Mammary epithelial cell (primary cell): ENCODE results near the gene NDST3.

Experiments
- EZH2 ChIP-seq: IDR thresholded peaks from 2 replicates; pipeline ENCODE4 v1.6.1; 2012; ENCODE audit warnings: low read length, inconsistent platforms, borderline replicate concordance
- TF ChIP-seq, protein P1 (sequence below), 2 donors: IDR thresholded peaks in 1 of 2; conservative IDR thresholded peaks in 1 of 2; 2 replicates each; pipeline ENCODE4 v1.5.1; 2011 to 2012; ENCODE audit warnings: inconsistent platforms in 2 of 2, low read length in 2 of 2, mild to moderate bottlenecking in 2 of 2, control low read depth in 1 of 2, low read depth in 1 of 2; ENCODE audit not compliant: insufficient read depth in 1 of 2; ENCODE audit errors: extremely low read depth in 1 of 2

DNA sequence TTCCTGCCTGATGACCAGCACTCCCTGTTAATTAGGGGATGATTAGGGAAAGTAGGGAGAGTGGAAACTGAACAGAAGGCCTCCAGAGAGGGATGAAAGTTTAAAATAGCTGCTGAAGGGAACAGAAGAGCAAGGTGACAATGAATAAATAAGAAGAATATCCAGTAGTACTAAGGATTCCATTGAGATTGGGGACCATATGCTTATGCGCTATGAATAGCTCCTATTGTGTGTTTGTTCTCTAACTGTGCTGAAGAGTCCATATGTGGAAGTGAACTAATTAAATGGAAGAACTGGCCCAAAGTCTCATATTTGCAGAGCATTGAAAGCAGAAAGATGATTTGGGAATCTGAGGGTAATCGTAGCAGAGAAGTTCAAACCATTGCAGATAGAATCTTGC is 181.5 kb downstream of the NDST3 start:
- no peak for TF ChIP-seq EZH2
- TF ChIP-seq, protein P1, sequence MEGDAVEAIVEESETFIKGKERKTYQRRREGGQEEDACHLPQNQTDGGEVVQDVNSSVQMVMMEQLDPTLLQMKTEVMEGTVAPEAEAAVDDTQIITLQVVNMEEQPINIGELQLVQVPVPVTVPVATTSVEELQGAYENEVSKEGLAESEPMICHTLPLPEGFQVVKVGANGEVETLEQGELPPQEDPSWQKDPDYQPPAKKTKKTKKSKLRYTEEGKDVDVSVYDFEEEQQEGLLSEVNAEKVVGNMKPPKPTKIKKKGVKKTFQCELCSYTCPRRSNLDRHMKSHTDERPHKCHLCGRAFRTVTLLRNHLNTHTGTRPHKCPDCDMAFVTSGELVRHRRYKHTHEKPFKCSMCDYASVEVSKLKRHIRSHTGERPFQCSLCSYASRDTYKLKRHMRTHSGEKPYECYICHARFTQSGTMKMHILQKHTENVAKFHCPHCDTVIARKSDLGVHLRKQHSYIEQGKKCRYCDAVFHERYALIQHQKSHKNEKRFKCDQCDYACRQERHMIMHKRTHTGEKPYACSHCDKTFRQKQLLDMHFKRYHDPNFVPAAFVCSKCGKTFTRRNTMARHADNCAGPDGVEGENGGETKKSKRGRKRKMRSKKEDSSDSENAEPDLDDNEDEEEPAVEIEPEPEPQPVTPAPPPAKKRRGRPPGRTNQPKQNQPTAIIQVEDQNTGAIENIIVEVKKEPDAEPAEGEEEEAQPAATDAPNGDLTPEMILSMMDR (conservative IDR thresholded peaks at IDR 0.05 in 1 of 2, IDR thresholded peaks at IDR 0.05 in 1 of 2; ENCODE audit: extremely low read depth in 1 of 2, insufficient read depth in 1 of 2, low read depth in 1 of 2, low read length in 2 of 2): no peak
